GM19324 (cell line): ENCODE measurements around the gene TIMELESS.
"Not testable (repeated sequence)": the region's sequence is repeated elsewhere in the genome, so short reads cannot be mapped to it uniquely, and the experiment has no call there.

Experiments
- ATAC-seq: cut with Tn5 transposase; IDR thresholded peaks from one replicate; pipeline ENCODE4 v1.9.1; 2021; ENCODE audit warnings: mild to moderate bottlenecking, moderate library complexity; ENCODE audit not compliant: unreplicated experiment, low FRiP score

TIMELESS gene

DNA sequence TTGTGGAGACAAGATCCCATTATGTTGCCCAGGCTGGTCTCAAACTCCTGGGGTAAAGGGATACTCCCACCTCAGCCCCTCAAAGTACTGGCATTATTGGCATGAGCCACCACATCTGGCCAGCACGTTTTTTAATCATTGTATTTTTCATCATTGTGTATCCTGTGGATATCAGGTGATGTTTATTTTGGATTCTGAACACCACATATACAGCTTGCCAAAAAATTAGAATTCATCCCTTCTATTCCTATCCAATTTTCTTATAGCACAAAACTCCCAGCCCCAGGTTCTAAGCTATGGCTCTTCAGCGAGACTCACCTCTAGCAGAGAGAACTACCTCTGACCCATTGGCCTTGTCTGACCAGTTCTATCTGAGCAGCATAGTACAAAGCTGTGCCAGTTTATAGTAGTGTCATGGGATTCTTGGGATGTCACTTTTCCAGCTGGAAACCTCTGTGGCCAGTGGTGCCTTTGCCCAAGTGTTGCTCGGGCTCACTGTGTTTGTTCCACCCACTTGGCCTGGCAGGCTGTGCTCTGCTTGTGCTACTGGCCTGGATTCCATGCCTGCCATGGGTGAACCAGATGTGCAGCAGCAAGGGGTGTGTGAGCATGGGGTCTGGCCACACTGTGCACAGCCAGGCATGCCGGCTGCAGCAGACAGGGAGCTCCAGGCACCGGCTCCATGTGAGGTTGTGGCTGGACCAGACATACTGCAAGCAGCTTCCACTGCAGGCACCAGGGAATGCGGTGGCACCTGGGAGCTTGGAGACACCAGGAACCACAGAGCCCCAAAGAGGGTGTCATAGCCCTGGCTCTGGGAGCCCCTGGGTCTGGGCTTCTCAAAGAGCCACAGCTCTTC lies 37.2 kb downstream of the TIMELESS start:
- no peak for ATAC-seq

DNA sequence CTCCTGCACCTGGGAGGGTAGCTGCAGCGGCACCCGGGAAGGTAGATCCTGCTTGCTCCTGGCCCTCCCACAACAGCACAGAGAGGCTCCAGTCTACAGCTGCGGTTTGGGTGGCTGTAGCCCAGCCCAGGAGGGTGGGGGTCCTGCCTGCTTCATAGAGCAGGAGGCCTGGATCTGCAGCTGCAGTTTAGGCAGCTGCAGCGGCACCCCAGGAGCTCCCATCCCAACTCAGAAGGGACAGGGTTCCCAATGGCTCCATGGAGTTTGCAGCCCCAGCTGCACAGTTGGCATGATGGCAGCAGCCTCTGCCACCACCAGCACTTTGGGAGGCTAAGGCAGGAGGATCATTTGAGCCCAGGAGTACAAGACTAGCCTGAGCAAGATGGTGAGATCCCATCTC lies 38.5 kb downstream of the TIMELESS start:
- no peak for ATAC-seq

DNA sequence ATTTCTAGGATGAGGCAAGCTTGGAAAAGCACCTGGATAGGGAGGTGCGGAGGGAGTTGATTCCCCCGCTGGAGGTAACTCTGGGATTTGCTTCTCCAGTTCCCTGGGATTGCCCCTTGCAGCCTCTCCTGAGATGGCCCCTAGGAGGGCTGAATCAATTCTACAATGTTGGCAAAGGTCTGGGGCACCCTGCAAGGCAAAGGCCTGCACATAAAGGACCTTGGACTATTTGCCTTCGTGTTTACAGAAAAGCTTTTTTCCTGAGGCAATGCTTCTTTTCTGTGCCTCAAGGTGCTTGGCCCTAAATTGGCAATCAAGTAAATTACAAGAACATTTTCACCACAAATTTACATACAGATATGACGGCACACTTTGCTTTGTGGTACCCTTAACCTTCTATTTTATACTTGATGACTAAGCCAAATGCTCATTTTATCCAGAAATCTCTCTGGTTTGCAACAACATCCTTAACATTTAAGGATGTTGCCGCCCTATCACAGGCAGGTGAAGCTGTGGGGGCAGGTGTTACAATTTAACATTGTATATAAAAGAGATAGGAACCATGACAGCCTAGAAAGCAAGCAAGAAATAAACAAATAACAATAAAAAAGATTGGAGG lies 40.3 kb downstream of the TIMELESS start:
- no peak for ATAC-seq

DNA sequence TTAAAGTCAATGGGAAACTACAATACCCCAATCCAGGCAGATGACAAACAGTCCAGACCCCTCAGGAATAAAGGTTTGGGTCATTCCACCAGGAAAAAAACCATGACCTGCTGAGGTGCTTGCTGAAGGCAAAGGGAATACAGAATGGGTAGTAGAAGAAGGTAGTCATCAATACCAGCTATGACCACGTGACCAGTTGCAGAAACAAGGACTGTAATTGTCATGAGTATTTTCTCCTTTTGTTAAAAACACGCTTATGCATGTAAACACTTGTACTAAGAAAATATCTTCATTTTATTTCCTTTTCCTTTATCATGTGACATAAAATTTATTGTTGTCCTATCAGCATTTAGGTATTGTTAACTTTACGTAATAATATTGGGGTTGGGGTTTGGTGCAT lies 45.0 kb downstream of the TIMELESS start:
- ATAC-seq = not testable (repeated sequence)

DNA sequence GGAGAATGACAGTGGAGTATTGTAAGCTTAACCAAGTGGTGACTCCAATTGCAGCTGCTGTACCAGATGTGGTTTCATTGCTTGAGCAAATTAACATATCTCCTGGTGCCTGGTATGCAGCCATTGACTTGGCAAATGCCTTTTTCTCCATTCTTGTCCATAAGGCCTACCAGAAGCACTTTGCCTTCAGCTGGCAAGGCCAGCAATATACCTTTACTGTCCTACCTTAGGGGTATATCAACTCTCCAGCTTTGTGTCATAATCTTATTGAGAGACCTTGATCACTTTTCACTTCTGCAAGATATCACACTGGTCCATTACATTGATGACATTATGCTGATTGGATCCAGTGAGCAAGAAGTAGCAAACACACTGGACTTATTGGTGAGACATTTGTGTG lies 47.6 kb downstream of the TIMELESS start:
- not testable (repeated sequence) for ATAC-seq

DNA sequence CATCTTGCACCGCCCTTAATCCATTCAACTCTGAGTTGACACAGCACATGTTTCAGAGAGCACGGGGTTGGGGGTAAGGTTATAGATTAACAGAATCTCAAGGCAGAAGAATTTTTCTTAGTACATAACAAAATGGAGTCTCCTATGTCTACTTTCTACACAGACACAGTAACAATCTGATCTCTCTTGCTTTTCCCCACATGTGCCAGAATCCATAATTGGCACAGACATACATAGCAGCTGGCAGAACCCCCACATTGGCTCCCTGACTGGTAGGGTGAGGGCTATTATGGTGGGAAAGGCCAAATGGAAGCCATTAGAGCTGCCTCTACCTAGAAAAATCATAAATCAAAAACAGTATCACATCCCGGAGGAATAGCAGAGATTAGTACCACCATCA lies 48.1 kb downstream of the TIMELESS start:
- ATAC-seq = not testable (repeated sequence)

DNA sequence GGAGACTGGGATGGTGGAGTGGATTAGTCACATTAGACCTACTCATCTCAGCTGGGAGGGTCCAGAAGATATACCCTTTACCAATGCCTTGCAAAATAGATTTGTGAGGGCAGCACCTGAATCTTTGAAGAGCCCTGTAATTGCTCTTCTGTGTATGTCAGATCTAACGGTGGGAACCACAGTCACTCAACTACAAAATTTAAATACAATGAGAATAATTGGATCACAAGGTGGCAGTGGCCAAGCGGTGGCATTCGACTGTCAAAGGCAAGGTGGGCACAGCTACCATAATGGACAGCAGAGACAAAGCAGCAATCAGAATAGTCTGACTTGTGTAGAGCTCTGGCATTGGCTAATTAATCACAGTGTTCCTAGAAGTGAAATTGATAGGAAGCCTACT lies 49.8 kb downstream of the TIMELESS start:
- not testable (repeated sequence) for ATAC-seq

DNA sequence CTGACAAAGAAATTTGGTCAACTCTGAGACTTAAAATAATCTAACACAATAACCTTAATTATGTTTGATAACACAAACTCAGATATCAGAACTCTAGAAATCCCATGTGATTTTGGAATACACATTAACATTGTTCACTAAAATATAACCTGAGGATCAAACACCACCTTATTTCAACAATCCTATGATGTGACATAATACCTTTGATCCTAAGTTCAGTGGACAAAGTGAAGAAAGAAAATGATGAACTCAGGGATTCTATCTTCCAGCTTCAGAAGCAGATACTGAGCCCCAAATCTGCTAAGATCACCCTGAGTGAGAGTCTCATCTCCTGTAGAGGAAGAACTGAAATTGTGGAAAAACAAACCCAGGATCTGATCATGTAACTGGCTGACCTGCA lies 50.9 kb downstream of the TIMELESS start:
- ATAC-seq = no peak

DNA sequence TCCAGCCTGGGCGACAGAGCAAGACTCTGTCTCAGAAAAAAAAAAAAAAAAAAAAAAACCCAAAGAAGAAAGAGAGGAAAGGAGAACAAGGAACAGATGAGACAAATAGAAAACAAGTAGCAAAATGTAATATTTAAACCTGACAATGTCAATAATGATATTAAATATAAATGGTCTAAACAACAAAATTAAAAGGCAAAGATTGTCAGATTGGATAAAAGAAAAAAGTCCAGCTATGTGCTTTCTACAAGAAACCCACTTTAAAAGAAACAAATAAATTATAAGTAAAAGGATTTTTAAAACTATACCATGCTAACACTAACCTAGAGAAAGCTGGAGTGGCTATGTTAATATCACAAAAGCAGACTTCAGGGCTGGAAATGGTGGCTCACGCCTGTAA lies 56.9 kb downstream of the TIMELESS start:
- no peak for ATAC-seq

DNA sequence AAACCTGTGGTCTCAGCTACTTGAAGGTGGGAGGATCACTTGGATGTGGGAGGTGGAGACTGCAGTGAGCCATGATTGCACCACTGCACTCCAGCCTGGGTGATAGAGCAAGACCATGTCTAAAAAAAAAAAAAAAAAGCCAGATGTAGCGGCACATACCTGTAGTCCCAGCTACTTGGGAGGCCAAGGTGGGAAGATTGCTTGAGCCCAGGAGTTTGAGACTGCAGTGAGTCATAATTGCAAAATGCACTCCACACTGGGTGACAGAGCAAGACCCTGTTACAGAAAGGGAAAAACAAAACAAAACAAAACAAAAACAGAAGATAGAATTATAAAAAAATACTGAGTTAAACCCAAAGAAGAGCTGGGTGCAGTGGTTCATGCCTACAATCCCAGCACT lies 57.5 kb downstream of the TIMELESS start:
- ATAC-seq = no peak

DNA sequence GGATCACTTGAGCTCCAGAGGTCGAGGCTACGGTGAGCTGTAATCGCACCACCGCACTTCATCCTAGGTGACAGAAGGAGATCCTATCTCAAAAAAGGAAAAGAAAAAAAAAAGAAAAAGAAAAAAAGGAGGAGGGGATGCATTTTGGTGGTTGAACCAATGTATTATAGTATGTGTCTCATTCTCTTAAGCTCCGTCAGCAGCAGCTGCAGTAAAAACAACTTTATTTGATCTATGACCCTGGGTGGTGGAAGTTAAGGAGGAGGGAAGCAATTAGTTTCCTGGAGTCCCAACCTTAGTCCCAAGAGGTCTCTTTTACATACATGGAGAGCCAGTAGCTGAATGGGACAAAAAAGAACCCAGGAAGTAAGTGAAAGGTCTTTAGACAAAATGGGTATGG lies 59.8 kb downstream of the TIMELESS start:
- no peak for ATAC-seq

DNA sequence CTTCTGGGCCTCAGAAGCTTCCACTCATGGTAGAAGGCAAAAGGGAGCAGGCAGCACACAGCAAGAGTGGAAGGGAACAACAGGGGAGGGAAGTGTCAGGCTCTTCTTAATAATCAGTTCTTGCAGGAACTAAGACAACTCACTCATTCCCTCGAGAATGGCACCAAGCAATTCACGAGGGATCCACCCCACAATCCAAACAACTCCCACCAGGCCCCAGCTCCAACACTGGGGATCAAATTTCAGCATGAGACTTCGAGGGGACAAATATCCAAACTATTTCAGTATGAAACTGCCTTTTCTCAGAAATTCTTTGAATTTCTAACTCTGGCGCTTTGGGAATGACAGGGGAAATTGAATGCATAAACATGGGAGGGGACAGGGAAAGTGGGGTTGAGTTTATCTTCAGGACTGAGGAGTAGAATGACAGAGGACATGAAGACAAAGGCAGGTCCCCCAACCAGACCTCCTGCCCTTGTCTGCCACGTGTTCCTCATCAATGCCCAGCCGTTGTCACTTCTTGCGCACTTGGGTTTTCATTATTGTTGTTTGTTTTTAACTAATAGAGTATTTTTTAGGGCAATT lies 62.0 kb downstream of the TIMELESS start:
- no peak for ATAC-seq

DNA sequence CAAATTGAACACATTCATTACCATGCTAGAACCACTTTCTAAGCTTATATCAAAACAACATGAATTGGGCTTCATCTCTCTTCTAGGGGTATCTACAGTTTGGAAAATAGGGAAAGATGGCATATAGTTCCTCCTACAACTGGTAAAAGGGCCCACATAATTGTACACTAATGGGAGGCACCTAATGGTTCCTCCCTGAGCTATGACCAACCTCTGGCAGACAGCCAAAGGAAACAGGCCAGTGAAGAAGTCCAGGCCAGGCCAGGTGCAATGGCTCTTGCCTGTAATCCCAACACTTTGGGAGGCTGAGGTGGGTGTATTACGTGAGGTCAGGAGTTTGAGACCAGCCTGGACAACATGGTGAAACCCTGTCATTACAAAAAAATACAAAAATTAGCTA lies 63.4 kb downstream of the TIMELESS start:
- no peak for ATAC-seq

DNA sequence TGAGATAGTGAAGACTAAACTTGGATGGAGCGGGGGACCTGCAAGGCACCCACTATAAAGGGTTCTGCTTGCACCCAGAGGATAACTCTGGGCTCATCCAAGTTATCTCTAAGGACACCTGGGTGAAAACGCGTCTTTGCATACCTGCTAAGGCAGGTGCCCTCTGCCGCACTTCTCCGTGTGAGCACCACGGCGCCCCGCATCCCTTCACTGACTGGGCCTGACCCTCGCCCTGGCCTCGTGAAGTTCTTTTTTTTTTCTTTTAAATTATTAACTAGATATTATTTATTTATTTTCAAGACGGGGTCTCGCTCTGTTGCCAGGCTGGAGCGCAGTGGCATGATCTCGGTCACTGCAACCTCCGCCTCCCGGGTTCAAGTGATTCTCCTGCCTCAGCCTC lies 66.6 kb downstream of the TIMELESS start:
- ATAC-seq = no peak

DNA sequence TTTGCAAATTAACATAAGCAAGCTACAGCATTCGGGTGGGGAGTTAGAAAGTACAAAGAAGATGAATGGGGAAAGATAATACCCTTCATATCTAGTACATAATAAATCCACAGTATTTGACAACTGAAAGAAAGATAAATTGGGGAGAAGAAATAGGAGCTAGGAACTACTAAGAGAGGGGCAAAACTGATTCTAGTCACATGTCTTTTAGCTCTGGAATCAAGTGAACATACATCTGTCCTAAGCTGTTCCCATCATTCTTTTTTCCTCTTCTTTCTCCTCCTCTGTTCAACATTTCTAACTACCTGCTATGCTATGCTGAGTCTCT lies 71.3 kb downstream of the TIMELESS start:
- no peak for ATAC-seq

DNA sequence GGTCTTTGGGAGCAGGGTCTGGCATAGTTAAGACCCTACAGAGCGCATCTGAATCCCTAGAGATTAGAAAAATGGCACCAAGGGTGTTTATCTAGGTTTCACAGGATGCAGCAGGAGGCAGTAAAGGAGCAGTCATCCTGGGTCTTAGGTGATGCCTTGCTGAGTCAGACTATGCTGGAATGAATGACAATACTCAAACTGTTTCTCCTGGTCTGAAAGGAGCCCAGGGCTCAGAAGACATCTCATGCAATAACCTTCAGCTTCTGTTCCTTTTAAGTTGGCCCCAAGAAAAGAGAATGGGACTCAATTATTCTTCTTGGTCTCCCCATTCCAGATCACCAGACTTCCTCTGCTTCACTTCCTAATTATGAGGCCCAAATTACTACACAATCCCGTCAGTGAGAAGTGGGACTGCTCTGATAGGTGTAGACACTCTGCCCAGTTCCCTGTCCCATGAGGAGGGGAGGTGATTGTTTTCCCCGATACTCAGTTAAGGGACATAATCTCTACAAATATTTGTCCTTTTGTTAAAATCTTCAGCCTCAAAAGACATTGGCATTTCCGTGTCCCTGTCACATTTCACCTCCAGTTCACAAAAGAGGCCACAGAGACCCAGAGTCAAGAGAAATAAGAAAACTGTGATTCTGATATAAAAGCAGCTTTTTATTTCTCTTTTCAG lies 71.8 kb downstream of the TIMELESS start:
- ATAC-seq = no peak

DNA sequence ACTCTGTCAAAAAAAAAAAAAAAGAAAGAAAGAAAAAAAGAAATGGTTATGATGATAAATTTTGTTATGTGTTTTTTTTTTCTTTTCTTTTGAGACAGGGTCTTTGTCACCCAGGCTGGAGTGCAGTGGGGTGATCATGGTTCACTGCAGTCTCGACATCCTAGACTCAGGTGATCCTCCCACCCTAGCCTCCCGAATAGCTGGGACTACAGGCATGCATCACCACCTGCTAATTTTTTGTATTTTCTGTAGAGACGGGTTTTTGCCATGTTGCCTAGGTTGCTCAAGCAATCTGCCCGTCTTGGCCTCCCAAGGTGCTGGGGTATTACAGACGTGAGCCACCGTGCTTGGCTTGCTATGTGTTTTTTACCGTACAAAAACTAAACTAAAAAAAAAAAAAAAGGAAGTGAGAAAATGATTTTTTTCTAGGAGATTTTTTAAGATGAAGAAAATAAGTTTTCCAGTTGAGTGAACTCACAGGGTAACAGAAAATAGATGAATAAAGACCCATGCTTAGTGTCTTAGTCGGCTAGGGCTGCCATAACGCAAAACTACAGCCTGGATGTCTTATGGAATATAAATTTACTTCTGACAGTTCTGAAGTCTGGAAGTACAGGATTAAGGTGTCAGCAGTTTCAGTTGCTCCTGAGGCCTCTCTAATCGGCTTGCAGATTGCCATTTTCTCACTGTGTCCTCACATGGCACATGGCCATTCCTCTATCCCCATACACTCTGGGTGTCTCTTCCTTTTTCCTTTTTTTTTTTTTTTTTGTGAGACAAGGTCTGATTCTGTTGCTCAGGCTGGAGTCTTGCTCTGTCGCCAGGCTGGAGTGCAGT lies 73.4 kb downstream of the TIMELESS start:
- ATAC-seq = peak; percentile 67

DNA sequence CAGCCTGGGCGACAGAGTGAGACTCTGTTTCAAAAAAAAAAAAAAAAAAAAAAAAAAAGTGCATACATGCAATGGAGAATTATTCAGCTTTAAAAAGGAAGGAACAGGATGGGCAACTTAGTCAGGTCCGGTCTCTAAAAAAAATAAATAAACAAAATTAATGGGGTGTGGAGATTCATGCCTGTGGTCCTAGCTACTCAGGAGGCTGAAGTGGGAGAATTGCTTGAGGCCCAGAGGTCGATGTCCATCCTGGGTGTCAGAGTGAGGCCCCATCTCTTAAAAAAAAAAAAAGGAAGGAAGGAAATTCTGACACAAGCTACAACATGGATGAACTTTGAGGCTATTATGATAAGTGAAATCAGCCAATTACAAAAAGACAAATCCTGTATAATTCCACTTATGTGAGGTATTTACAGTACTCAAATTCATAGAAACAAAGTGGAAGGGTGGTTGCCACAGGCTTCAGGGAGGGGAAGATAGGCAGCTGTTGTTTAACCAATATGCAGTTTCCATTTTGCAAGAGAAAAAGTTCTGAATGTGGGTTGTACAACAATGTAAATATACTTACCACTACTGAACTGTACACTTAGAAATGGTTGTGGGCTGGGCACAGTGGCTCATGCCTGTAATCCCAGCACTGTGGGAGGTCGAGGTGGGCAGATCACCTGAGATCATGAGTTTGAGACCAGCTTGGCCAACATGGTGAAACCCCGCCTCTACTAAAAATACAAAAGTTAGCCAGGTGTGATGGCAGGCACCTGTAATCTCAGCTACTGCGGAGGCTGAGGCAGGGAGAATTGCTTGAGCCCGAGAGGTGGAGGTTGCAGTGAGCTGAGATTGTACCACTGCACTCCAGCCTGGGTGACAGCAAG lies 74.3 kb downstream of the TIMELESS start:
- ATAC-seq = no peak

DNA sequence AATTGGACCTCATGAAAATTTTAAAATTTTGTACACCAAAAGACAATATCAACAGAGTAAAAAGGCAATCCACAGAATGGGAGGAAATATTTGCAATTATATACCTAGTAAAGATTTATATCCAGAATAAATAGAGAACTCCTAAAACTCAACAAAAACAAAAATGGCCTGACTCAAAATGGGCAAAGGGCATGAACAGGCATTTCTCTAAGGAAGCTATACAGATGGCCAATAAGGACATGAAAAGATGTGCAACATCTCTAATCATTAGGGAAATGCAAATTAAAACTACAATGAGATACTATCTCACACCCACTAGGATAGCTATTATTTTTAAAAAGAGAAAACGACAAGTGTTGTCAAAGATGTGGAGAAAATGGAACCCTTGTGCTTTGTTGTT lies 75.7 kb downstream of the TIMELESS start:
- ATAC-seq = no peak

DNA sequence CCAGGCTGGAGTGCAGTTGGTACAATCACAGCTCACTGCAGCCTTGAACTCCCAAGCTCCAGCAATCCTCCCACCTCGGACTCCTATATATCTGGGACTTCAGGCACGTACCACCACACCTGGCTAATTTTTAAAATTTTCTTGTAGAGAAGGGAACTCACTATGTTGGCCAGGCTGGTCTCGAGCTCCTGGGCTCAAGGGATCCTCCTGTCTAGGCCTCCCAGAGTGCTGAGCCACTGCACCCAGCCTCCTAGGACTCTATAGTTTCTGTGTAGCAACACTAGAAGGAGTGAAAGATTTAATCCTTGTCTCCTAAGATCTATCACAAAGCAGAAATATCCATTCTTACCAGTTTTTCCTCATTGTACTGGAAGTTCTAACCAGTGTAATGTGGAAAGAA lies 82.3 kb downstream of the TIMELESS start:
- ATAC-seq = no peak
